ENCODE measurements around the gene KIF2A. TPM values are rescaled to one million over a fixed set of nuclear protein-coding genes. Genes with fewer than 3 reads are reported as not detected.

Gene KIF2A
- total and polyA plus RNA-seq, 9 of the 15 experiments (the other 6 are each of a cell fraction or from before 2014, with no cell fraction given), result 42.6 to 126 (median 77.6) TPM

DNA sequence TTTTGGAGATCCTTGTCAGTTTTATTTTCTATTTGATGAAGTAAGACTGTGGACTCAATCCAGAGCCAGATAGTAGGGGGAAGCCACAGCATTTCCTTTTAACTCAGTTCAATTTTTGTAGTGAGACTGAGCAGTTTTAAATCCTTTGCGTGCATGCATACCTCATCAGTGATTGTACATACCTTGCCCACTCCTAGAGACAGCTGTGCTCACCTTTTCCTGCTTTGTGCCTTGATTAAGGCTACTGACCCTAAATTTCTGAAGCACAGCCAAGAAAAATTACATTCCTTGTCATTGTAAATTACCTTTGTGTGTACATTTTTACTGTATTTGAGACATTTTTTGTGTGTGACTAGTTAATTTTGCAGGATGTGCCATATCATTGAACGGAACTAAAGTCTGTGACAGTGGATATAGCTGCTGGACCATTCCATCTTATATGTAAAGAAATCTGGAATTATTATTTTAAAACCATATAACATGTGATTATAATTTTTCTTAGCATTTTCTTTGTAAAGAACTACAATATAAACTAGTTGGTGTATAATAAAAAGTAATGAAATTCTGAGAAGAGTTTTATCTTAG lies 79.9 kb downstream of the KIF2A start:
- 92% methylated on average over 2 of the region's 2 CpGs for WGBS (ENCODE audit: insufficient coverage, low coverage, missing lambda C conversion rate)
- in situ Hi-C loops (cut with MboI) (no loop called here), intact Hi-C loops (cut with micrococcal nuclease) (no loop called here)
- Histone ChIP-seq H3K27ac (ENCODE audit: extremely low read depth, low read depth, low read length) (no peak overlapping the region), H3K9ac (ENCODE audit: insufficient read depth in 1 of 2, low read depth in 2 of 2, low read length in 2 of 2) (no peak overlapping the region), H2AFZ (ENCODE audit: low read depth, low read length) (no peak overlapping the region), H3K4me2 (ENCODE audit: insufficient read depth, low read length) (no peak overlapping the region), H3K27me3 (ENCODE audit: control insufficient read depth in 2 of 2, insufficient read depth in 2 of 2, low read length in 2 of 2) (no peaks in the 10 kb centered on the region), H3K9me1 (ENCODE audit: control insufficient read depth, insufficient read depth, low read length) (no peaks in the 10 kb centered on the region), H3K79me2 (ENCODE audit: control insufficient read depth, insufficient read depth, low read length) (no peaks in the 10 kb centered on the region), H3K4me3 (no peak overlapping the region), H3K36me3 (ENCODE audit: control insufficient read depth, insufficient read depth, low read length) (peaks cover 87% of the 10 kb centered on the region), H3K9me3 (replicated peaks; ENCODE audit: control insufficient read depth, insufficient read depth, low read depth, low read length) (no peaks in the 10 kb centered on the region), H4K20me1 (replicated peaks; ENCODE audit: control insufficient read depth, insufficient read depth, low read length) (no peaks in the 10 kb centered on the region), H3K4me1 (replicated peaks in 1 of 2; ENCODE audit: control insufficient read depth in 2 of 2, insufficient read depth in 2 of 2, low read length in 2 of 2) (no peaks in the 10 kb centered on the region)
- no peak for TF ChIP-seq NUFIP1 (IDR thresholded peaks at IDR 0.05; ENCODE audit: partially characterized antibody)
- TF ChIP-seq CBX8 (IDR thresholded peaks at IDR 0.05; ENCODE audit: borderline replicate concordance, extremely low read depth, low read depth, low read length, poor library complexity, severe bottlenecking), result no peak
- TF ChIP-seq ZNF217 (CRISPR knock-in tag; IDR thresholded peaks at IDR 0.05), result no peak
- TF ChIP-seq FOSL1 (tag; conservative IDR thresholded peaks at IDR 0.05), result no peak
- TF ChIP-seq, protein P1, sequence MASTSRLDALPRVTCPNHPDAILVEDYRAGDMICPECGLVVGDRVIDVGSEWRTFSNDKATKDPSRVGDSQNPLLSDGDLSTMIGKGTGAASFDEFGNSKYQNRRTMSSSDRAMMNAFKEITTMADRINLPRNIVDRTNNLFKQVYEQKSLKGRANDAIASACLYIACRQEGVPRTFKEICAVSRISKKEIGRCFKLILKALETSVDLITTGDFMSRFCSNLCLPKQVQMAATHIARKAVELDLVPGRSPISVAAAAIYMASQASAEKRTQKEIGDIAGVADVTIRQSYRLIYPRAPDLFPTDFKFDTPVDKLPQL (IDR thresholded peaks at IDR 0.05; ENCODE audit: extremely low read depth, insufficient read length), result no peak
- TF ChIP-seq PHF21A (IDR thresholded peaks at IDR 0.05; ENCODE audit: borderline replicate concordance, low read depth), result no peak
- no peak for TF ChIP-seq PML (IDR thresholded peaks at IDR 0.05; ENCODE audit: low read length)
- no peak for TF ChIP-seq ZNF79 (CRISPR knock-in tag; IDR thresholded peaks at IDR 0.05; ENCODE audit: low read depth)
- no peak for TF ChIP-seq TSHZ1 (CRISPR knock-in tag; IDR thresholded peaks at IDR 0.05)
- TF ChIP-seq, protein P2, sequence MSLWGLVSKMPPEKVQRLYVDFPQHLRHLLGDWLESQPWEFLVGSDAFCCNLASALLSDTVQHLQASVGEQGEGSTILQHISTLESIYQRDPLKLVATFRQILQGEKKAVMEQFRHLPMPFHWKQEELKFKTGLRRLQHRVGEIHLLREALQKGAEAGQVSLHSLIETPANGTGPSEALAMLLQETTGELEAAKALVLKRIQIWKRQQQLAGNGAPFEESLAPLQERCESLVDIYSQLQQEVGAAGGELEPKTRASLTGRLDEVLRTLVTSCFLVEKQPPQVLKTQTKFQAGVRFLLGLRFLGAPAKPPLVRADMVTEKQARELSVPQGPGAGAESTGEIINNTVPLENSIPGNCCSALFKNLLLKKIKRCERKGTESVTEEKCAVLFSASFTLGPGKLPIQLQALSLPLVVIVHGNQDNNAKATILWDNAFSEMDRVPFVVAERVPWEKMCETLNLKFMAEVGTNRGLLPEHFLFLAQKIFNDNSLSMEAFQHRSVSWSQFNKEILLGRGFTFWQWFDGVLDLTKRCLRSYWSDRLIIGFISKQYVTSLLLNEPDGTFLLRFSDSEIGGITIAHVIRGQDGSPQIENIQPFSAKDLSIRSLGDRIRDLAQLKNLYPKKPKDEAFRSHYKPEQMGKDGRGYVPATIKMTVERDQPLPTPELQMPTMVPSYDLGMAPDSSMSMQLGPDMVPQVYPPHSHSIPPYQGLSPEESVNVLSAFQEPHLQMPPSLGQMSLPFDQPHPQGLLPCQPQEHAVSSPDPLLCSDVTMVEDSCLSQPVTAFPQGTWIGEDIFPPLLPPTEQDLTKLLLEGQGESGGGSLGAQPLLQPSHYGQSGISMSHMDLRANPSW (CRISPR knock-in tag; IDR thresholded peaks at IDR 0.05), result no peak
- DNase-seq (ENCODE audit: extremely low read depth in 1 of 4, low spot score in 3 of 4) (no peak), FAIRE-seq (no peak), ATAC-seq (no peak)
- ChIA-PET POLR2A (interaction anchor here (1.4 kb wide), 1 partner anchor 18 kb away, joined by 5 read pairs; the partner anchor contains the start of gene DIMT1), CTCF (ENCODE audit: low intra/inter-chr PET ratio) (no interaction called here)
- TSS peak; percentile 15 for BruUV-seq (replicated peaks)
